Right atrium auricular region (tissue), 2 donors: ENCODE data around the gene KIAA1210. TPM values are rescaled to one million over a fixed set of nuclear protein-coding genes. Genes with fewer than 3 reads are reported as not detected.

Experiments
- DNase-seq: peaks from one replicate; pipeline ENCODE4 v3.0.0-alpha.2; 2019; ENCODE audit warnings: low spot score
- H3K27ac ChIP-seq, 2 donors: fragments of 200-600 bp; sonication (generic); 1 replicate in 1 of 2; 2 replicates in 1 of 2; pipeline ENCODE4 v1.5.1; 2016 to 2019
- H3K27me3 ChIP-seq, 2 donors: fragments of 200-600 bp; sonication (generic); one replicate each; pipeline versions ENCODE4 v1.5.1 to v1.6.0; 2017 to 2019
- H3K36me3 ChIP-seq: fragments of 200-600 bp; sonication (generic); one replicate; pipeline ENCODE4 v1.5.1; 2016
- H3K4me1 ChIP-seq, 2 donors: fragments of 200-600 bp; sonication (generic); one replicate each; pipeline versions ENCODE4 v1.5.1 to v1.6.0; 2017 to 2019
- H3K4me3 ChIP-seq, 2 donors: fragments of 200-600 bp; sonication (generic); 1 replicate in 1 of 2; 2 replicates in 1 of 2; pipeline ENCODE4 v1.5.1; 2017 to 2019; ENCODE audit warnings: mild to moderate bottlenecking in 1 of 2, moderate library complexity in 1 of 2
- H3K9me3 ChIP-seq, 2 donors: fragments of 200-600 bp; sonication (generic); one replicate each; pipeline ENCODE4 v1.5.1; 2019
- CTCF ChIP-seq, 2 donors: fragments of 200-600 bp; sonication (generic); IDR thresholded peaks; one replicate each; pipeline ENCODE4 v1.5.1; 2019; ENCODE audit warnings: antibody characterized with exemption in 2 of 2
- total RNA-seq, 2 donors: library from RNA; depleted of rRNA; stranded (reverse); fragments of >200 nt; gene quantifications; one replicate each; pipeline ENCODE4 v1.1.0, GENCODE V29; 2016

The KIAA1210 gene
- total RNA-seq, 2 donors from 2014 or later: 0.04 TPM; not detected in 1

- H3K9me3 ChIP-seq: no peaks in the 10 kb centered on the region
- no peak for DNase-seq
- TF ChIP-seq CTCF (IDR thresholded peaks at IDR 0.05): no peak
Observed at GRCh38 chrX:119093991-119094735, 33.4 kb downstream of the KIAA1210 start.

GRCh38 chrX:119090627-119091026 is 37.0 kb downstream of the KIAA1210 start:
- Histone ChIP-seq H3K27ac (no peak overlapping the region), H3K36me3 (no peaks in the 10 kb centered on the region), H3K9me3 (no peaks in the 10 kb centered on the region), H3K4me3 (no peak overlapping the region), H3K4me1 (no peaks in the 10 kb centered on the region), H3K27me3 (no peaks in the 10 kb centered on the region)
- DNase-seq: no peak
- TF ChIP-seq CTCF (IDR thresholded peaks at IDR 0.05): no peak

More at GRCh38 chrX:119093991-119094735, 33.4 kb downstream of the KIAA1210 start:
- Histone ChIP-seq H3K27me3 (no peaks in the 10 kb centered on the region), H3K4me3 (no peak overlapping the region), H3K36me3 (no peaks in the 10 kb centered on the region), H3K27ac (no peak overlapping the region), H3K4me1 (no peaks in the 10 kb centered on the region)

GRCh38 chrX:119089619-119090018 is 38.0 kb downstream of the KIAA1210 start:
- H3K4me3 ChIP-seq: no peak overlapping the region
- H3K36me3 ChIP-seq: no peaks in the 10 kb centered on the region
- H3K27ac ChIP-seq: no peak overlapping the region

GRCh38 chrX:119087121-119087520 is 40.5 kb downstream of the KIAA1210 start:
- TF ChIP-seq CTCF (IDR thresholded peaks at IDR 0.05): no peak
- Histone ChIP-seq H3K36me3 (no peaks in the 10 kb centered on the region), H3K9me3 (no peaks in the 10 kb centered on the region), H3K27ac (no peak overlapping the region), H3K4me1 (no peaks in the 10 kb centered on the region), H3K4me3 (no peak overlapping the region), H3K27me3 (no peaks in the 10 kb centered on the region)
- no peak for DNase-seq

More at GRCh38 chrX:119089619-119090018, 38.0 kb downstream of the KIAA1210 start:
- H3K4me1 ChIP-seq: no peaks in the 10 kb centered on the region
- no peak for DNase-seq
- no peaks in the 10 kb centered on the region for H3K27me3 ChIP-seq
- H3K9me3 ChIP-seq: no peaks in the 10 kb centered on the region
- TF ChIP-seq CTCF (IDR thresholded peaks at IDR 0.05): no peak

- H3K27me3 ChIP-seq: no peaks in the 10 kb centered on the region
Observed at GRCh38 chrX:119084766-119085165, 42.8 kb downstream of the KIAA1210 start.

More at GRCh38 chrX:119084766-119085165, 42.8 kb downstream of the KIAA1210 start:
- DNase-seq: no peak
- H3K27ac ChIP-seq: no peak overlapping the region
- no peaks in the 10 kb centered on the region for H3K4me1 ChIP-seq
- TF ChIP-seq CTCF (IDR thresholded peaks at IDR 0.05): no peak
- H3K9me3 ChIP-seq: no peaks in the 10 kb centered on the region
- no peaks in the 10 kb centered on the region for H3K36me3 ChIP-seq
- H3K4me3 ChIP-seq: no peak overlapping the region
